ENCODE results near the gene PTDSS2.
"Not testable (repeated sequence)": the region's sequence is repeated elsewhere in the genome, so short reads cannot be mapped to it uniquely, and the experiment has no call there.

The PTDSS2 gene

DNA sequence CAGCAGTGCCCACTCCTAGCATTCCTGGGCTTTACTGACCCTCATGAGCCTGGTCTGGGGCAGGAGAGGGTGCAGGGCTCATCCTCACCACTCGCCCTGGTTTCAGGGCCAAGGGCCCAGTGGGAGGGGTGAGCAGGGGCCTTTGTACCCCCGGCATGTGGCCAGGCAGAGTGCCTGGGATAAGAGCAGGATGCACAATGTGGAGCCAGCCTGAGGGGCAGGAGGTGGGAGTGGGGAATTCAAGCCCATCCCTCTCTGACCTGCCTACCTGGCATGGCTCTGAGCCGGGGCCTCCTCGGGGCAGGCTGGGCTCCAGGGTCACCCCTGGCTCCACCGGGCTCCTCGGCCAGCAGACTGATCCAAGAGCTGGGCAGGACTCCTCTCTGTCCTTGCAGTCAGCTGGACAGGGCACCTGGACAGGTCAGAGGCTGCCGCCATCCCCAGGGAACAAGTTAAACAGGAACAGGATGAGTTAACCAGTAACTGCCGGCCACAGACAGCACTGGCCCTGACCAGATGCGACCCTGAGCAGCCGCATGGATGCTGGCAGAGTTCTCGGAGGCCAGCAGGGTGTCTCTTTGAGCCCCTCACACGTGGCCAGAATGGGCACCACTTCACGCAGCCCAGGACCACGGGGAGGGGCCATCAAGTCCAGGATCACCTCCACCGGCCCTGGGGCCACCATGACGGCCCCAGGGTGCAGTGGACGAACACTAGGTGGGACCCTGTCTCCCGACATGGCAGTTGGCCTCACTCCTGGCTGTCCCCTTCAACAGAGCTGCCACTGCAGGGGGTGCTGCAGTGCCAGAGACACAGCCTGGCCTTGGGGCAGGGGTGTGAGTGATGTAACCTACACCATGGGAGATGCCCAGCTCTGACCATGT is 40.2 kb upstream of the PTDSS2 start:
- no peak for TF ChIP-seq CTCF (IDR thresholded peaks at IDR 0.05; ENCODE audit: low read depth, low read length)
- no peak overlapping the region for H3K4me3 ChIP-seq (ENCODE audit: low read depth, low read length)
- no peak for DNase-seq (ENCODE audit: low read depth, low spot score)
- in situ Hi-C loops (cut with HindIII; ENCODE audit: low sequenced_read_pairs), result no loop called here

- in situ Hi-C loops (cut with HindIII; ENCODE audit: low sequenced_read_pairs); H3K4me3 ChIP-seq (ENCODE audit: low read depth, low read length); DNase-seq (ENCODE audit: low read depth, low spot score): not testable (repeated sequence)
Measured at GRCh38 chr11:410711-411110, 39.4 kb upstream of the PTDSS2 start.

- in situ Hi-C loops (cut with HindIII; ENCODE audit: low sequenced_read_pairs); DNase-seq (ENCODE audit: low read depth, low spot score); H3K4me3 ChIP-seq (ENCODE audit: low read depth, low read length): not testable (repeated sequence)
Measured at GRCh38 chr11:411520-411919, 38.6 kb upstream of the PTDSS2 start.

- in situ Hi-C loops (cut with HindIII; ENCODE audit: low sequenced_read_pairs), result no loop called here
- TF ChIP-seq CTCF (IDR thresholded peaks at IDR 0.05; ENCODE audit: low read depth, low read length), result no peak
- DNase-seq (ENCODE audit: low read depth, low spot score), result no peak
- no peak overlapping the region for H3K4me3 ChIP-seq (ENCODE audit: low read depth, low read length)
Measured at GRCh38 chr11:412641-413119, 37.4 kb upstream of the PTDSS2 start.

- no peak for DNase-seq (ENCODE audit: low read depth, low spot score)
- H3K4me3 ChIP-seq (ENCODE audit: low read depth, low read length), result no peak overlapping the region
- in situ Hi-C loops (cut with HindIII; ENCODE audit: low sequenced_read_pairs), result no loop called here
- TF ChIP-seq CTCF (IDR thresholded peaks at IDR 0.05; ENCODE audit: low read depth, low read length), result no peak
Measured at GRCh38 chr11:413120-414081, 36.7 kb upstream of the PTDSS2 start.

GRCh38 chr11:414318-414857 is 35.7 kb upstream of the PTDSS2 start:
- no peak for DNase-seq (ENCODE audit: low read depth, low spot score)
- no peak for TF ChIP-seq CTCF (IDR thresholded peaks at IDR 0.05; ENCODE audit: low read depth, low read length)
- in situ Hi-C loops (cut with HindIII; ENCODE audit: low sequenced_read_pairs), result no loop called here
- H3K4me3 ChIP-seq (ENCODE audit: low read depth, low read length), result no peak overlapping the region

DNA sequence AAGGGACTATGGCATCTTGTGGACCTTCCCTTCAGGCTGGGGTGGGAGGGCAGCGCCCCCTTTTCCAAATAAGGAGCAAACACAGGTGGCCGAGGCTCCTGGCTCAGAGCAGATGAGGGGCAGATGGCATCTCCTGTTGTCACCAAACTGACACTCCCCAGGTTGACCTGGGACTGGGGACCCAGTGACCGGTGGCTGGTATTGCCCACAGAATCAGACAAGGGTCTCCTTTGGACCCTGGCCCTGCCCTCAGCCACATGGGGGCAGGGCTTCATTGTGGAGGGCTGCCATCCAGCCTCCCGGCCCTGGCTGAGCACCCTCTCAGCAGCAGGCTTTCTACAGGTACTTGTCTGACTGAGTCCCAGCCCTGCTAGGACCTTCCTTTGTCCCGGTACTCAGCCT is 34.4 kb upstream of the PTDSS2 start:
- H3K4me3 ChIP-seq (ENCODE audit: low read depth, low read length), result no peak overlapping the region
- DNase-seq (ENCODE audit: low read depth, low spot score), result no peak
- TF ChIP-seq CTCF (IDR thresholded peaks at IDR 0.05; ENCODE audit: low read depth, low read length), result no peak
- in situ Hi-C loops (cut with HindIII; ENCODE audit: low sequenced_read_pairs), result no loop called here
